ENCODE measurements around the gene CCSER1.

Gene CCSER1

DNA sequence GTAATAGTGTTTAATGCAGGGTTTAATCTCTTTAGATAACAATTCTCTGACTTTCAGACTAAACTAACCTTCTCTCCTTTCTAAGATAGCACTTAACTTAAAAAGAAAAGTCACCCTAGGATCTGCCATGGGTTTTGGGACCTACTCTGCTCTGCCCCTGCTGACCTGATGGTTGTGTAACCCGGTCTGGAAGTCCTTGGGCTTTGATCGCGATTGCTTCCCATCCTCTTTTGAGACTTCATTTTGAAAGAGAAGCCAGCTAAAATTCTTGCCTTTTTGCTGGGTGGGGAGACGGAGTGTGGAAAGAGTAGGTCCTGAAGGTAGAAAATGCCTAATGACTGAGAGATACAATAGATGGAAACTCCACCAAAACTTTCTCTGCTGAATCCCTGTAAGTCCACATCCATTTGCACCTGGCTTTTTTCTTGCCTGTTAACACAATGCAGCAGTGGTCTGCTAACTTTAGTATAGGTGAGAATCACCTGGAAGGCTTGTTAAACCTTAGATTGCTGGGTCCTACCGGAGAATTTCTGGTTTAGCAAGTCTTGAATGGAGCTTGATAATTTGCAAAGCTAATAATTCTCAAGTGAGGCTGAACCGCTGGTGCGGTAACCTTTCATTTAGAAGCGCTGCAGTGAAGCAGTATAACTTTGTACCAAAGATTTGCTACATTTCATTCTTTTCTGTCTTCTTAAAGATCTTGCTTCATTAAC, 45.6 kb upstream of the CCSER1 start:
- H3K4me1 ChIP-seq (ENCODE audit: insufficient read depth, low read length, severe bottlenecking) = no peaks in the 10 kb centered on the region
- no peaks in the 10 kb centered on the region for H3K27me3 ChIP-seq (ENCODE audit: insufficient read depth, low read length)
- H3K79me2 ChIP-seq (ENCODE audit: insufficient read depth, low read length) = no peaks in the 10 kb centered on the region
- TF ChIP-seq EZH2 (IDR thresholded peaks at IDR 0.05; ENCODE audit: borderline replicate concordance, low read length) (no peak), CTCF (IDR thresholded peaks at IDR 0.05; ENCODE audit: low read length) (no peak)
- no peaks in the 10 kb centered on the region for H3F3A ChIP-seq (ENCODE audit: insufficient read depth, low read length)
- H3K4me3 ChIP-seq (ENCODE audit: low read depth, low read length, poor library complexity, severe bottlenecking) = no peak overlapping the region
- no peak overlapping the region for H3K27ac ChIP-seq (ENCODE audit: low read depth, low read length, poor library complexity, severe bottlenecking)
- no peaks in the 10 kb centered on the region for H3K9me2 ChIP-seq (ENCODE audit: low read depth, low read length)
- no peak overlapping the region for H3K4me2 ChIP-seq (ENCODE audit: low read length)
- H2AFZ ChIP-seq (ENCODE audit: low read length) = no peak overlapping the region
- no peak overlapping the region for H3K9ac ChIP-seq (ENCODE audit: low read length)
- H4K20me1 ChIP-seq (ENCODE audit: insufficient read depth, low read length) = no peaks in the 10 kb centered on the region
- H3K36me3 ChIP-seq (ENCODE audit: insufficient read depth, low read length) = no peaks in the 10 kb centered on the region
- H3K9me3 ChIP-seq (ENCODE audit: low read length) = no peaks in the 10 kb centered on the region

DNA sequence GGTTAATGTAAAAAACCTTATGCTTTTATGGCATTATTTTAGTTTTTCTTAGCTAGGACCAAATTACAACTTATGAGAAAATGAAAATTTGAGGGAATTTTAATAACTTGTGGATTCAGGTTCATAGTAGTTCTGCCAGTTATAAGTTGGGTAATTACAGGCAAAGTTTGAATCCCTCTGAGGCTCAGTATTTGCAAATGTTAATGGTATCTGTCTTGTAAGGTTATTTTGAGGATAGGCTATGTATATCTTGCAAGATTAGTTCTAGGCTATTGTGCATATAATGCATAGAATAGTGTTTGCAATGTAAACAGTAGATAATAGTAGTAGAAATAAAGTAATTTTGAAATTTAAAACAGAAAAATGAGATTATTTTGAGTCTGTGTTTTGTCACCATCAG, 44.7 kb upstream of the CCSER1 start:
- H3K4me2 ChIP-seq (ENCODE audit: low read length) = no peak overlapping the region

DNA sequence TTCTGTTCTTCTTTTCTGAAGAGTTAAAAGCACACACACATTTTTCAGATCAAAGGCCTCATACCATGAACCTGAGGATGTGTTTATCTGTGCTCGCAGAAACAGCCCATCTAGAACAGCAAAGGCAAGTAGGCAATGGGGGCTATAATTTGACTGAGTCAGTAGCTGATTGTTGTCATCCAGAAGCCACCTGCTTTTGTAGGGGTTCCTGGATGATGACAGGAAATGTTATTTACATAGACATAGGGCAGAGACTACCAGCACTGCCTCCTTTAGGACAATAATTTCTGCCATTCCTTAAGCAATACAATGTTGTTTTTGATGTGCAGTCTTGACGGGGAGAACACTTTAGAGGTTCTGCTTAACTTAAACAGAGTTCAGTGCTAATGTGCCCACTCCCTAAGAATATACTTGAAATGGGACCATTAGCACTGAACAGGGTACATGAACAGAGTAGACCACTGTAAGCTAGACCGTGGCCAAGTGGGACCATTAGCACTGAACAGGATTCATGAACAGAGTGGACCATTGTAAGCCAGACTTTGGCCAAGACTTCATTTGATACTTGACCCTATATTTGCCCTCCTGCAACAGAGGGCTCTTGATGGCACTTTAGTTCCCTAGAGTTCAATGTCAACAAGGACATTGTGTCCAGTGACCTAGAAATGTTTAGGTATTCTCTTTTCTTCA, 42.8 kb upstream of the CCSER1 start:
- no peaks in the 10 kb centered on the region for H4K20me1 ChIP-seq (ENCODE audit: insufficient read depth, low read length)
- no peak overlapping the region for H3K27ac ChIP-seq (ENCODE audit: low read depth, low read length, poor library complexity, severe bottlenecking)
- H3K79me2 ChIP-seq (ENCODE audit: insufficient read depth, low read length) = no peaks in the 10 kb centered on the region
- no peaks in the 10 kb centered on the region for H3K9me2 ChIP-seq (ENCODE audit: low read depth, low read length)
- H2AFZ ChIP-seq (ENCODE audit: low read length) = no peak overlapping the region
- H3F3A ChIP-seq (ENCODE audit: insufficient read depth, low read length) = no peaks in the 10 kb centered on the region
- H3K4me3 ChIP-seq (ENCODE audit: low read depth, low read length, poor library complexity, severe bottlenecking) = no peak overlapping the region
- no peaks in the 10 kb centered on the region for H3K27me3 ChIP-seq (ENCODE audit: insufficient read depth, low read length)
- no peak overlapping the region for H3K9ac ChIP-seq (ENCODE audit: low read length)
- H3K4me1 ChIP-seq (ENCODE audit: insufficient read depth, low read length, severe bottlenecking) = no peaks in the 10 kb centered on the region
- no peak for TF ChIP-seq EZH2 (IDR thresholded peaks at IDR 0.05; ENCODE audit: borderline replicate concordance, low read length)
- no peak for TF ChIP-seq CTCF (IDR thresholded peaks at IDR 0.05; ENCODE audit: low read length)
- H3K4me2 ChIP-seq (ENCODE audit: low read length) = no peak overlapping the region
- no peaks in the 10 kb centered on the region for H3K9me3 ChIP-seq (ENCODE audit: low read length)
- H3K36me3 ChIP-seq (ENCODE audit: insufficient read depth, low read length) = no peaks in the 10 kb centered on the region

More for the DNA sequence above, 44.7 kb upstream of the CCSER1 start:
- Histone ChIP-seq H4K20me1 (ENCODE audit: insufficient read depth, low read length) (no peaks in the 10 kb centered on the region), H3K9me3 (ENCODE audit: low read length) (no peaks in the 10 kb centered on the region), H3K4me1 (ENCODE audit: insufficient read depth, low read length, severe bottlenecking) (no peaks in the 10 kb centered on the region), H3F3A (ENCODE audit: insufficient read depth, low read length) (no peaks in the 10 kb centered on the region), H3K4me3 (ENCODE audit: low read depth, low read length, poor library complexity, severe bottlenecking) (no peak overlapping the region), H3K27me3 (ENCODE audit: insufficient read depth, low read length) (no peaks in the 10 kb centered on the region), H3K79me2 (ENCODE audit: insufficient read depth, low read length) (no peaks in the 10 kb centered on the region), H3K27ac (ENCODE audit: low read depth, low read length, poor library complexity, severe bottlenecking) (no peak overlapping the region), H2AFZ (ENCODE audit: low read length) (no peak overlapping the region), H3K36me3 (ENCODE audit: insufficient read depth, low read length) (no peaks in the 10 kb centered on the region), H3K9me2 (ENCODE audit: low read depth, low read length) (no peaks in the 10 kb centered on the region), H3K9ac (ENCODE audit: low read length) (no peak overlapping the region)
- no peak for TF ChIP-seq EZH2 (IDR thresholded peaks at IDR 0.05; ENCODE audit: borderline replicate concordance, low read length)

All from OCI-LY1 (cell line).